Mammary epithelial cell (primary cell): ENCODE results near the gene ADNP2.

ENCODE experiments used
- EZH2 ChIP-seq: IDR thresholded peaks from 2 replicates; pipeline ENCODE4 v1.6.1; 2012; ENCODE audit warnings: low read length, inconsistent platforms, borderline replicate concordance
- TF ChIP-seq, protein P1 (sequence below), 2 donors: IDR thresholded peaks in 1 of 2; conservative IDR thresholded peaks in 1 of 2; 2 replicates each; pipeline ENCODE4 v1.5.1; 2011 to 2012; ENCODE audit warnings: inconsistent platforms in 2 of 2, low read length in 2 of 2, mild to moderate bottlenecking in 2 of 2, control low read depth in 1 of 2, low read depth in 1 of 2; ENCODE audit not compliant: insufficient read depth in 1 of 2; ENCODE audit errors: extremely low read depth in 1 of 2

DNA sequence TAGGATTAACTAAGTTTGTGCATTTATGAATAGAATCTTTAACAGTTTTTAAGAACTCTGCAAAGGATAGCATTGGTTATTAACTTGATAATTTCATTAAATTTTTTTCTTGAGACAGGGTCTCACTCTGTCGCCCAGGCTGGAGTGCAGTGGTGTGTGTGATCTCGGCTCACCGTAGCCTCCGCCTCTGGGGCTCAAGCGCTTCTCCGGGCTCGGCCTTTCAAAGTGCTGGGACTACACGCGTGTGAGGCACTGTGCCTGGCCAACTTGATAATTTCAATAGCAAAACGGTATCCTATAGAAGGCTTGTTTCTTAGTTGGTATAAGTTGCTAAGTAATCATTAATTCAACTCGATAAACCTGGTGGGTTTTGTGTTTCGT lies 38.0 kb downstream of the ADNP2 start:
- TF ChIP-seq, protein P1, sequence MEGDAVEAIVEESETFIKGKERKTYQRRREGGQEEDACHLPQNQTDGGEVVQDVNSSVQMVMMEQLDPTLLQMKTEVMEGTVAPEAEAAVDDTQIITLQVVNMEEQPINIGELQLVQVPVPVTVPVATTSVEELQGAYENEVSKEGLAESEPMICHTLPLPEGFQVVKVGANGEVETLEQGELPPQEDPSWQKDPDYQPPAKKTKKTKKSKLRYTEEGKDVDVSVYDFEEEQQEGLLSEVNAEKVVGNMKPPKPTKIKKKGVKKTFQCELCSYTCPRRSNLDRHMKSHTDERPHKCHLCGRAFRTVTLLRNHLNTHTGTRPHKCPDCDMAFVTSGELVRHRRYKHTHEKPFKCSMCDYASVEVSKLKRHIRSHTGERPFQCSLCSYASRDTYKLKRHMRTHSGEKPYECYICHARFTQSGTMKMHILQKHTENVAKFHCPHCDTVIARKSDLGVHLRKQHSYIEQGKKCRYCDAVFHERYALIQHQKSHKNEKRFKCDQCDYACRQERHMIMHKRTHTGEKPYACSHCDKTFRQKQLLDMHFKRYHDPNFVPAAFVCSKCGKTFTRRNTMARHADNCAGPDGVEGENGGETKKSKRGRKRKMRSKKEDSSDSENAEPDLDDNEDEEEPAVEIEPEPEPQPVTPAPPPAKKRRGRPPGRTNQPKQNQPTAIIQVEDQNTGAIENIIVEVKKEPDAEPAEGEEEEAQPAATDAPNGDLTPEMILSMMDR (conservative IDR thresholded peaks at IDR 0.05 in 1 of 2, IDR thresholded peaks at IDR 0.05 in 1 of 2; ENCODE audit: extremely low read depth in 1 of 2, insufficient read depth in 1 of 2, low read depth in 1 of 2, low read length in 2 of 2): no peak
- TF ChIP-seq EZH2: no peak
